ENCODE data around the gene FAM234A.

DNA sequence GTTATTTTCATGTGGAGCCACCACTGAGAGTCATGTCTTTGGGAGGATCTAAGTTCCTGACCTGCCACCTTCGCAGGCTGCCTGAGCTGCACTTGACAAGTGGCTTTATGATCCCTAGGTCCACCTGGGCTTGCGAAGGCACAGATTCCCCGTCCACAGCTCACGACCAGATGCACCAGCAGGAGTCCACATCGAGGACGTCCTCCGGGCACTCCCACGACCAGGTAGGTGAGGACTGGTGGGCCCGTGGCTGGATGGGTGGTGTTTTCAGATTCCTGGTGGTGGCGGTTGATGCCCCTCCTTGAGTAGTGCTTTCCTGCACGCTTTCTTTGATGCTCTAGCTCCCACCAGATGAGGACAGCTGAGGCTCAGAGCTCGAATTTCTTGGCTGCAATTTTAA, 14.8 kb downstream of the FAM234A start:
- TF ChIP-seq, protein P1, sequence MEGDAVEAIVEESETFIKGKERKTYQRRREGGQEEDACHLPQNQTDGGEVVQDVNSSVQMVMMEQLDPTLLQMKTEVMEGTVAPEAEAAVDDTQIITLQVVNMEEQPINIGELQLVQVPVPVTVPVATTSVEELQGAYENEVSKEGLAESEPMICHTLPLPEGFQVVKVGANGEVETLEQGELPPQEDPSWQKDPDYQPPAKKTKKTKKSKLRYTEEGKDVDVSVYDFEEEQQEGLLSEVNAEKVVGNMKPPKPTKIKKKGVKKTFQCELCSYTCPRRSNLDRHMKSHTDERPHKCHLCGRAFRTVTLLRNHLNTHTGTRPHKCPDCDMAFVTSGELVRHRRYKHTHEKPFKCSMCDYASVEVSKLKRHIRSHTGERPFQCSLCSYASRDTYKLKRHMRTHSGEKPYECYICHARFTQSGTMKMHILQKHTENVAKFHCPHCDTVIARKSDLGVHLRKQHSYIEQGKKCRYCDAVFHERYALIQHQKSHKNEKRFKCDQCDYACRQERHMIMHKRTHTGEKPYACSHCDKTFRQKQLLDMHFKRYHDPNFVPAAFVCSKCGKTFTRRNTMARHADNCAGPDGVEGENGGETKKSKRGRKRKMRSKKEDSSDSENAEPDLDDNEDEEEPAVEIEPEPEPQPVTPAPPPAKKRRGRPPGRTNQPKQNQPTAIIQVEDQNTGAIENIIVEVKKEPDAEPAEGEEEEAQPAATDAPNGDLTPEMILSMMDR (IDR thresholded peaks at IDR 0.05; ENCODE audit: extremely low read depth in 1 of 2, insufficient read depth in 1 of 2, low read depth in 1 of 2, low read length in 2 of 2) = no peak
- no peak for TF ChIP-seq POLR2AphosphoS5 (IDR thresholded peaks at IDR 0.05; ENCODE audit: insufficient read depth, low read depth, low read length)
- no peak for TF ChIP-seq FOS (IDR thresholded peaks at IDR 0.05; ENCODE audit: borderline replicate concordance, insufficient read depth, low read length)
- no peak for TF ChIP-seq POLR2A (IDR thresholded peaks at IDR 0.05; ENCODE audit: low read depth, low read length)
- TF ChIP-seq JUN (IDR thresholded peaks at IDR 0.05; ENCODE audit: borderline replicate concordance, insufficient read depth, insufficient read length, low read depth) = no peak
- TF ChIP-seq EZH2 (IDR thresholded peaks at IDR 0.05; ENCODE audit: borderline replicate concordance, low read depth, low read length, severe bottlenecking) = no peak
- TF ChIP-seq MAX (IDR thresholded peaks at IDR 0.05; ENCODE audit: insufficient read depth, insufficient read length) = no peak

Data from endothelial cell of umbilical vein (primary cell).